Thyroid gland (tissue), 4 donors: ENCODE measurements around the gene PSD. TPM values are rescaled to one million over a fixed set of nuclear protein-coding genes. Genes with fewer than 3 reads are reported as not detected.

ENCODE experiments used
- DNase-seq, 2 donors: peaks; one replicate each; pipeline ENCODE4 v3.0.0-alpha.2; 2019
- H3K27ac ChIP-seq, 3 donors: fragments of 200-600 bp; sonication (generic); 1 replicate in 2 of 3; 2 replicates in 1 of 3; pipeline ENCODE4 v1.5.1; 2016 to 2019; ENCODE audit warnings: mild to moderate bottlenecking in 1 of 3, moderate library complexity in 1 of 3
- H3K27me3 ChIP-seq: fragments of 200-600 bp; sonication (generic); one replicate; pipeline ENCODE4 v1.5.1; 2019
- H3K36me3 ChIP-seq, 2 donors: fragments of 200-600 bp; sonication (generic); one replicate each; pipeline ENCODE4 v1.5.1; 2016 to 2019
- H3K4me1 ChIP-seq, 2 donors: fragments of 200-600 bp; sonication (generic); one replicate each; pipeline ENCODE4 v1.5.1; 2017 to 2019
- H3K4me3 ChIP-seq, 3 donors: fragments of 200-600 bp; sonication (generic); replicated peaks in 1 of 3; 1 replicate in 2 of 3; 2 replicates in 1 of 3; pipeline ENCODE4 v1.5.1; 2016; ENCODE audit warnings: mild to moderate bottlenecking in 1 of 3
- H3K9me3 ChIP-seq: fragments of 200-600 bp; sonication (generic); one replicate; pipeline ENCODE4 v1.5.1; 2017
- CTCF ChIP-seq, 6 experiments: fragments of 200-600 bp in 3 of 6; fragments of 450-650 bp in 3 of 6; sonication (generic) in 3 of 6; IDR thresholded peaks; one replicate each; pipeline ENCODE4 v1.5.1; 2016 to 2019; ENCODE audit warnings: antibody characterized with exemption in 6 of 6, mild to moderate bottlenecking in 2 of 6, inconsistent platforms in 1 of 6, moderate library complexity in 1 of 6
- POLR2A ChIP-seq, 2 donors: fragments of 450-650 bp; IDR thresholded peaks; one replicate each; pipeline ENCODE4 v1.6.1; 2017; ENCODE audit warnings: antibody characterized with exemption in 2 of 2, mild to moderate bottlenecking in 2 of 2, moderate library complexity in 1 of 2
- WGBS, 2 donors: methylation state at CpG; one replicate each; pipeline ENCODE4 v1.1.5; 2017; 5-methylcytosine and 5-hydroxymethylcytosine counted together
- intact Hi-C: fragments of 100-400 bp; cut with DNase I; formaldehyde crosslinking; loops from one replicate; pipeline ENCODE4 v1.15.1; 2023
- total RNA-seq, 4 donors: library from RNA; depleted of rRNA; stranded (reverse); fragments of >200 nt; gene quantifications; one replicate each; pipeline ENCODE4 v1.2.3, GENCODE V29; 2016

PSD gene
- total RNA-seq, 4 donors from 2014 or later, result 0.24 to 1.1 (median 0.49) TPM

GRCh38 chr10:102413806-102414561 is 4.6 kb downstream of the PSD start:
- no peak overlapping the region for H3K27ac ChIP-seq
- TF ChIP-seq POLR2A (IDR thresholded peaks at IDR 0.05) (no peak), CTCF (IDR thresholded peaks at IDR 0.05) (no peak)
- peaks cover 16% of the 10 kb centered on the region for H3K27me3 ChIP-seq
- no peaks in the 10 kb centered on the region for H3K9me3 ChIP-seq
- peaks cover 5 to 16% of the 10 kb centered on the region in 2 donors for H3K4me1 ChIP-seq
- no peaks in the 10 kb centered on the region for H3K36me3 ChIP-seq
- 81% methylated on average over 13 to 16 of the region's 16 CpGs for WGBS, 2 donors
- DNase-seq, result no peak
- intact Hi-C loops, result no loop called here
- H3K4me3 ChIP-seq, result no peak overlapping the region

GRCh38 chr10:102413053-102413705 is 5.4 kb downstream of the PSD start:
- Histone ChIP-seq H3K9me3 (no peaks in the 10 kb centered on the region), H3K36me3 (no peaks in the 10 kb centered on the region), H3K27me3 (peaks cover 21% of the 10 kb centered on the region), H3K4me1 (peaks cover 4 to 19% of the 10 kb centered on the region in 2 donors), H3K4me3 (no peak overlapping the region), H3K27ac (no peak overlapping the region)
- 16 to 24% methylated on average over 5 of the region's 5 CpGs for WGBS, 2 donors
- TF ChIP-seq POLR2A (IDR thresholded peaks at IDR 0.05), result no peak
- TF ChIP-seq CTCF (IDR thresholded peaks at IDR 0.05), result no peak
- intact Hi-C loops, result no loop called here
- no peak for DNase-seq

GRCh38 chr10:102412293-102412692 is 6.3 kb downstream of the PSD start:
- Histone ChIP-seq H3K4me1 (peaks cover 4 to 19% of the 10 kb centered on the region in 2 donors), H3K9me3 (no peaks in the 10 kb centered on the region), H3K36me3 (no peaks in the 10 kb centered on the region), H3K4me3 (no peak overlapping the region), H3K27ac (no peak overlapping the region), H3K27me3 (peaks cover 21% of the 10 kb centered on the region)
- intact Hi-C loops, result no loop called here
- whole genome bisulfite sequencing, 2 donors, result 83 to 89% methylated on average over 6 to 10 of the region's 10 CpGs
- DNase-seq, result no peak
- no peak for TF ChIP-seq CTCF (IDR thresholded peaks at IDR 0.05)

GRCh38 chr10:102411341-102412255 is 7.0 kb downstream of the PSD start:
- TF ChIP-seq CTCF (IDR thresholded peaks at IDR 0.05) (no peak), POLR2A (IDR thresholded peaks at IDR 0.05) (no peak)
- no peak overlapping the region for H3K4me3 ChIP-seq
- peaks cover 21% of the 10 kb centered on the region for H3K27me3 ChIP-seq
- 76 to 79% methylated on average over 14 of the region's 14 CpGs for WGBS, 2 donors
- intact Hi-C loops, result no loop called here
- no peak for DNase-seq
- peaks cover 4 to 19% of the 10 kb centered on the region in 2 donors for H3K4me1 ChIP-seq
- no peak overlapping the region for H3K27ac ChIP-seq
- no peaks in the 10 kb centered on the region for H3K36me3 ChIP-seq
- no peaks in the 10 kb centered on the region for H3K9me3 ChIP-seq
